GM12874 (cell line): ENCODE measurements around the gene PI16.

ENCODE experiments used
- CTCF ChIP-seq: IDR thresholded peaks from 2 replicates; pipeline ENCODE4 v1.5.1; 2011; ENCODE audit warnings: low read depth, mild to moderate bottlenecking, control low read depth, low read length, moderate library complexity; ENCODE audit not compliant: insufficient read depth

Gene PI16

GRCh38 chr6:36924131-36924530 lies 30.4 kb upstream of the PI16 start:
- TF ChIP-seq CTCF, result no peak

GRCh38 chr6:36924778-36925374 lies 29.7 kb upstream of the PI16 start:
- no peak for TF ChIP-seq CTCF

GRCh38 chr6:36925809-36926208 lies 28.7 kb upstream of the PI16 start:
- TF ChIP-seq CTCF, result no peak

GRCh38 chr6:36926708-36927513 lies 27.6 kb upstream of the PI16 start:
- no peak for TF ChIP-seq CTCF

- no peak for TF ChIP-seq CTCF
Measured at GRCh38 chr6:36927691-36928546, 26.6 kb upstream of the PI16 start.

- no peak for TF ChIP-seq CTCF
Measured at GRCh38 chr6:36928547-36928918, 26.0 kb upstream of the PI16 start.

- TF ChIP-seq CTCF, result no peak
Measured at GRCh38 chr6:36929152-36929551, 25.4 kb upstream of the PI16 start.
